Calu3 (cell line): ENCODE measurements around the gene LRRC42. TPM values are rescaled to one million over a fixed set of nuclear protein-coding genes. Genes with fewer than 3 reads are reported as not detected.
A peak's percentile ranks its signal among the peaks of the same experiment; 100 is the strongest.

Experiments used
- BruUV-seq: library from RNA; stranded (reverse); fragments of 400-500 nt; replicated peaks from 2 replicates; lab custom pipeline; 2021; lab: Mats Ljungman, UMichigan
- CTCF ChIA-PET: fragments of 300-600 bp; sonication (Branson Sonifier 250); formaldehyde crosslinking; loops from one replicate; lab custom pipeline; 2022; ENCODE audit warnings: antibody characterized with exemption; lab: Charles Lee
- DNase-seq: peaks from one replicate; pipeline ENCODE4 v3.0.0; 2022
- H3K27ac Mint-ChIP-seq: one replicate; pipeline ENCODE4 v1.8.0; 2022; ENCODE audit warnings: mixed read lengths; ENCODE audit not compliant: unreplicated experiment
- H3K27me3 Mint-ChIP-seq: one replicate; pipeline ENCODE4 v1.8.0; 2022; ENCODE audit warnings: mixed read lengths; ENCODE audit not compliant: unreplicated experiment
- H3K36me3 Mint-ChIP-seq: one replicate; pipeline ENCODE4 v1.8.0; 2022; ENCODE audit warnings: mild to moderate bottlenecking, moderate library complexity, mixed read lengths; ENCODE audit not compliant: insufficient read depth, unreplicated experiment
- H3K4me1 Mint-ChIP-seq: one replicate; pipeline ENCODE4 v1.8.0; 2022; ENCODE audit warnings: mild to moderate bottlenecking, low read depth, mixed read lengths; ENCODE audit not compliant: unreplicated experiment
- H3K4me3 Mint-ChIP-seq: one replicate; pipeline ENCODE4 v1.8.0; 2022; ENCODE audit warnings: mild to moderate bottlenecking, low read depth, moderate library complexity, mixed read lengths; ENCODE audit not compliant: unreplicated experiment
- H3K9me3 Mint-ChIP-seq: one replicate; pipeline ENCODE4 v1.8.0; 2022; ENCODE audit warnings: low read depth, mixed read lengths; ENCODE audit not compliant: unreplicated experiment
- CTCF ChIP-seq: fragments of 200-600 bp; IDR thresholded peaks from one replicate; pipeline ENCODE4 v1.8.0; 2022; ENCODE audit warnings: antibody characterized with exemption; ENCODE audit not compliant: unreplicated experiment
- intact Hi-C: fragments of 100-400 bp; cut with micrococcal nuclease; formaldehyde crosslinking; loops from one replicate; pipeline ENCODE4 v1.10.0; 2022; ENCODE audit not compliant: unreplicated experiment
- total RNA-seq: library from RNA; stranded (reverse); gene quantifications from 2 replicates; pipeline ENCODE4 v1.2.3, GENCODE V29; 2022

The LRRC42 gene
- total RNA-seq, 1 experiment from 2014 or later = 24.9 TPM

- BruUV-seq = no TSS peak
- CTCF ChIA-PET = no interaction called here
- Mint-ChIP-seq H3K4me1 (peaks cover 30% of the 10 kb centered on the region), H3K4me3 (no peak overlapping the region), H3K27ac (no peak overlapping the region), H3K9me3 (no peaks in the 10 kb centered on the region), H3K36me3 (no peaks in the 10 kb centered on the region), H3K27me3 (peaks cover 64% of the 10 kb centered on the region)
- no peak for TF ChIP-seq CTCF
- intact Hi-C loops = no loop called here
- DNase-seq = no peak
Measured at GRCh38 chr1:54012863-54013262, 66.7 kb downstream of the LRRC42 start.

GRCh38 chr1:54013393-54014008 is 67.4 kb downstream of the LRRC42 start:
- H3K36me3 Mint-ChIP-seq = no peaks in the 10 kb centered on the region
- no peak for DNase-seq
- TF ChIP-seq CTCF = no peak
- peaks cover 33% of the 10 kb centered on the region for H3K4me1 Mint-ChIP-seq
- CTCF ChIA-PET = no interaction called here
- no peaks in the 10 kb centered on the region for H3K9me3 Mint-ChIP-seq
- intact Hi-C loops = no loop called here
- H3K27ac Mint-ChIP-seq = no peak overlapping the region
- H3K4me3 Mint-ChIP-seq = no peak overlapping the region
- peaks cover 57% of the 10 kb centered on the region for H3K27me3 Mint-ChIP-seq
- no TSS peak for BruUV-seq

- H3K4me3 Mint-ChIP-seq = no peak overlapping the region
- H3K9me3 Mint-ChIP-seq = no peaks in the 10 kb centered on the region
- H3K4me1 Mint-ChIP-seq = peaks cover 33% of the 10 kb centered on the region
- no peaks in the 10 kb centered on the region for H3K36me3 Mint-ChIP-seq
- no peak overlapping the region for H3K27ac Mint-ChIP-seq
- CTCF ChIA-PET = no interaction called here
- peaks cover 51% of the 10 kb centered on the region for H3K27me3 Mint-ChIP-seq
- no peak for TF ChIP-seq CTCF
- BruUV-seq = no TSS peak
- DNase-seq = no peak
- intact Hi-C loops = no loop called here
Measured at GRCh38 chr1:54014009-54014629, 68.0 kb downstream of the LRRC42 start.

- peaks cover 26% of the 10 kb centered on the region for H3K27me3 Mint-ChIP-seq
- H3K9me3 Mint-ChIP-seq = no peaks in the 10 kb centered on the region
- peak overlapping the region; percentile 8 for H3K4me3 Mint-ChIP-seq
- H3K36me3 Mint-ChIP-seq = no peaks in the 10 kb centered on the region
- intact Hi-C loops = no loop called here
- BruUV-seq = no TSS peak
- CTCF ChIA-PET = interaction anchor here (1.2 kb wide), 1 partner anchor 25 kb away, joined by 5 read pairs; no protein-coding TSS in a partner anchor
- H3K27ac Mint-ChIP-seq = peak overlapping the region; percentile 44
- no peak for TF ChIP-seq CTCF
- peaks cover 33% of the 10 kb centered on the region for H3K4me1 Mint-ChIP-seq
- peak; percentile 71 for DNase-seq
Measured at GRCh38 chr1:54016343-54017282, 70.5 kb downstream of the LRRC42 start.

Other genes with a start within 250 kb of the LRRC42 start
- not detected in 2 replicates for gene GLIS1, start 207.2 kb upstream of the LRRC42 start, total RNA-seq
- 40.6 and 44.8 TPM in 2 replicates for gene NDC1, start 108.1 kb upstream of the LRRC42 start, total RNA-seq
- gene YIPF1, start 56.6 kb upstream of the LRRC42 start, total RNA-seq = 15.2 and 18.2 TPM in 2 replicates
- not detected in 2 replicates for gene DIO1, start 52.2 kb upstream of the LRRC42 start, total RNA-seq
- 25.8 and 30.0 TPM in 2 replicates for gene IFT25, start 651 bp upstream of the LRRC42 start, total RNA-seq
- gene LDLRAD1, start 71.8 kb downstream of the LRRC42 start, total RNA-seq = 0.24 TPM in 1 of 2 replicates, not detected in the other
- 316 and 346 TPM in 2 replicates for gene TMEM59, start 106.9 kb downstream of the LRRC42 start, total RNA-seq
- gene TCEANC2, start 107.3 kb downstream of the LRRC42 start, total RNA-seq = 5.9 and 8.4 TPM in 2 replicates
- not detected in 2 replicates for gene CDCP2, start 206.7 kb downstream of the LRRC42 start, total RNA-seq